OCI-LY7 (cell line): ENCODE results near the gene NWD2. TPM values are rescaled to one million over a fixed set of nuclear protein-coding genes. Genes with fewer than 3 reads are reported as not detected.

Experiments
- BruUV-seq: library from RNA; stranded (reverse); fragments of 400-500 nt; replicated peaks from 2 replicates; lab custom pipeline; 2021; lab: Mats Ljungman, UMichigan
- CTCF ChIA-PET: fragments of 300-600 bp; sonication (Branson Sonifier 250); formaldehyde crosslinking; loops from one replicate; lab custom pipeline; 2022; ENCODE audit warnings: antibody characterized with exemption; ENCODE audit not compliant: unreplicated experiment; lab: Charles Lee
- POLR2A ChIA-PET: fragments of 300-600 bp; sonication (Branson Sonifier 250); formaldehyde crosslinking; loops from one replicate; lab custom pipeline; 2022; ENCODE audit warnings: antibody characterized with exemption; lab: Charles Lee
- DNase-seq: peaks from one replicate; pipeline ENCODE4 v3.0.0-alpha.2; 2015; ENCODE audit warnings: low spot score
- H2AFZ ChIP-seq: fragments of 200-600 bp; sonication (generic), shearing (Covaris generic); 2 replicates; pipeline ENCODE4 v1.6.1; 2014; ENCODE audit warnings: mild to moderate bottlenecking, antibody characterized with exemption, low read length, moderate library complexity
- H3K27ac ChIP-seq: fragments of 200-600 bp; sonication (generic); 2 replicates; pipeline ENCODE4 v1.5.1; 2014; ENCODE audit warnings: mixed run types, low read depth, mild to moderate bottlenecking, moderate library complexity, low read length, inconsistent platforms; ENCODE audit not compliant: poor library complexity, severe bottlenecking
- H3K36me3 ChIP-seq: fragments of 200-600 bp; sonication (generic); 2 replicates; pipeline ENCODE4 v1.6.1; 2014; ENCODE audit warnings: mild to moderate bottlenecking, antibody characterized with exemption, low read length, moderate library complexity, mixed read lengths; ENCODE audit not compliant: insufficient read depth
- H3K4me1 ChIP-seq: fragments of 200-600 bp; sonication (generic); 2 replicates; pipeline ENCODE4 v1.5.1; 2014; ENCODE audit warnings: mild to moderate bottlenecking, low read length; ENCODE audit not compliant: insufficient read depth, poor library complexity, severe bottlenecking
- H3K4me2 ChIP-seq: fragments of 200-600 bp; sonication (generic); 2 replicates; pipeline ENCODE4 v1.6.1; 2014; ENCODE audit warnings: mild to moderate bottlenecking, low read length
- H3K4me3 ChIP-seq: fragments of 200-600 bp; sonication (generic); 2 replicates; pipeline ENCODE4 v1.5.1; 2014; ENCODE audit warnings: mild to moderate bottlenecking, low read depth, low read length; ENCODE audit not compliant: poor library complexity, severe bottlenecking
- H3K79me2 ChIP-seq: fragments of 200-600 bp; sonication (generic); 2 replicates; pipeline ENCODE4 v1.6.1; 2016; ENCODE audit warnings: low read depth, mild to moderate bottlenecking, low read length, moderate library complexity, mixed read lengths; ENCODE audit not compliant: insufficient read depth
- H3K9me2 ChIP-seq: fragments of 200-600 bp; sonication (generic); 2 replicates; pipeline ENCODE4 v1.6.1; 2016; ENCODE audit warnings: mild to moderate bottlenecking, low read length, mixed read lengths; ENCODE audit not compliant: insufficient read depth
- H3K9me3 ChIP-seq: fragments of 200-600 bp; sonication (generic); 2 replicates; pipeline ENCODE4 v1.6.1; 2014; ENCODE audit warnings: mild to moderate bottlenecking, mixed run types, low read length, mixed read lengths
- H4K20me1 ChIP-seq: fragments of 200-600 bp; sonication (generic); 2 replicates; pipeline ENCODE4 v1.6.1; 2014; ENCODE audit warnings: mild to moderate bottlenecking, antibody characterized with exemption, low read length, moderate library complexity, mixed read lengths; ENCODE audit not compliant: insufficient read depth
- EZH2phosphoT487 ChIP-seq: fragments of 200-600 bp; sonication (generic); IDR thresholded peaks from 2 replicates; pipeline ENCODE4 v1.6.1; 2018; ENCODE audit warnings: low read depth, borderline replicate concordance, mild to moderate bottlenecking, mixed run types, antibody characterized with exemption, low read length, moderate library complexity, mixed read lengths
- intact Hi-C: fragments of 100-400 bp; cut with micrococcal nuclease; formaldehyde crosslinking; loops from one replicate; pipeline ENCODE4 v1.10.0; 2022; ENCODE audit not compliant: unreplicated experiment
- total RNA-seq, 2 experiments: library from RNA; depleted of rRNA in 1 of 2; stranded (reverse); fragments of >200 nt in 1 of 2; shearing (Covaris generic) in 1 of 2; gene quantifications; 2 replicates each; pipeline ENCODE4 v1.2.3, GENCODE V29; 2014 to 2022
- TF ChIP-seq, protein P1 (sequence below): fragments of 200-600 bp; sonication (generic); conservative IDR thresholded peaks from 2 replicates; pipeline ENCODE4 v1.5.1; 2014; ENCODE audit warnings: mild to moderate bottlenecking, antibody characterized with exemption, low read length, moderate library complexity, mixed read lengths

Gene NWD2
- total RNA-seq, 2 experiments from 2014 or later: not detected

GRCh38 chr4:37279894-37280592, 35.5 kb downstream of the NWD2 start:
- POLR2A ChIA-PET: interaction anchor here (1.0 kb wide), 1 partner anchor 9 kb away, joined by 3 read pairs; no protein-coding TSS in a partner anchor
- DNase-seq: no peak
- H3K9me3 ChIP-seq: no peaks in the 10 kb centered on the region
- BruUV-seq: no TSS peak
- no peaks in the 10 kb centered on the region for H3K4me1 ChIP-seq
- intact Hi-C loops: no loop called here
- no peak overlapping the region for H3K4me3 ChIP-seq
- H3K79me2 ChIP-seq: no peaks in the 10 kb centered on the region
- CTCF ChIA-PET: no interaction called here
- H3K9me2 ChIP-seq: no peaks in the 10 kb centered on the region
- no peaks in the 10 kb centered on the region for H3K36me3 ChIP-seq
- no peak overlapping the region for H3K4me2 ChIP-seq
- H3K27ac ChIP-seq: no peak overlapping the region
- H2AFZ ChIP-seq: no peak overlapping the region
- H4K20me1 ChIP-seq: no peaks in the 10 kb centered on the region
- no peak for TF ChIP-seq EZH2phosphoT487
- TF ChIP-seq, protein P1, sequence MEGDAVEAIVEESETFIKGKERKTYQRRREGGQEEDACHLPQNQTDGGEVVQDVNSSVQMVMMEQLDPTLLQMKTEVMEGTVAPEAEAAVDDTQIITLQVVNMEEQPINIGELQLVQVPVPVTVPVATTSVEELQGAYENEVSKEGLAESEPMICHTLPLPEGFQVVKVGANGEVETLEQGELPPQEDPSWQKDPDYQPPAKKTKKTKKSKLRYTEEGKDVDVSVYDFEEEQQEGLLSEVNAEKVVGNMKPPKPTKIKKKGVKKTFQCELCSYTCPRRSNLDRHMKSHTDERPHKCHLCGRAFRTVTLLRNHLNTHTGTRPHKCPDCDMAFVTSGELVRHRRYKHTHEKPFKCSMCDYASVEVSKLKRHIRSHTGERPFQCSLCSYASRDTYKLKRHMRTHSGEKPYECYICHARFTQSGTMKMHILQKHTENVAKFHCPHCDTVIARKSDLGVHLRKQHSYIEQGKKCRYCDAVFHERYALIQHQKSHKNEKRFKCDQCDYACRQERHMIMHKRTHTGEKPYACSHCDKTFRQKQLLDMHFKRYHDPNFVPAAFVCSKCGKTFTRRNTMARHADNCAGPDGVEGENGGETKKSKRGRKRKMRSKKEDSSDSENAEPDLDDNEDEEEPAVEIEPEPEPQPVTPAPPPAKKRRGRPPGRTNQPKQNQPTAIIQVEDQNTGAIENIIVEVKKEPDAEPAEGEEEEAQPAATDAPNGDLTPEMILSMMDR: no peak

DNA sequence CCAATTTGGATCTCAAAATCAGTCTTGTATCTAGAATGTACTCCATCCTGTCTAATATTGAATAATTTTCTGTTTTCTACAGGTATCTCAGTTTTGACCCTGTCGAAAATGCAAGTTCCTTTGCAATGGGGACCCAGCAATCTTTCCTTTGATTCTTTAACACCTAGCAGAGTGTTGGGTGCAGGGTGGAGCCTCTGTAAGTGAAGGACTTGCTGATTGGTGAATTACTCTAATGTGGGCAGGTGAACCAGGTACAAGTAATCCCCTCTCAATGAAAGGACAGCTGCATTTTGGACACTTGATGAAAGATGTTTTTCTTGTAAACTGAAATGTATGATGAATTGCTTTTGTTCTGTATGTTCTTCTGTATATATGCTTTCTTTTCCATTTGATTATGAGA, 54.9 kb downstream of the NWD2 start:
- H3K9me3 ChIP-seq: no peaks in the 10 kb centered on the region
- no peaks in the 10 kb centered on the region for H4K20me1 ChIP-seq
- H3K4me1 ChIP-seq: no peaks in the 10 kb centered on the region
- no peak overlapping the region for H2AFZ ChIP-seq
- no peaks in the 10 kb centered on the region for H3K36me3 ChIP-seq
- H3K27ac ChIP-seq: no peak overlapping the region
- ChIA-PET CTCF (no interaction called here), POLR2A (no interaction called here)
- intact Hi-C loops: no loop called here
- no peak overlapping the region for H3K4me2 ChIP-seq
- H3K79me2 ChIP-seq: no peaks in the 10 kb centered on the region
- DNase-seq: no peak
- BruUV-seq: no TSS peak
- TF ChIP-seq, protein P1: no peak
- no peak for TF ChIP-seq EZH2phosphoT487
- H3K9me2 ChIP-seq: no peaks in the 10 kb centered on the region
- H3K4me3 ChIP-seq: no peak overlapping the region

- Histone ChIP-seq H3K36me3 (no peaks in the 10 kb centered on the region), H3K9me3 (no peaks in the 10 kb centered on the region), H4K20me1 (no peaks in the 10 kb centered on the region), H3K4me1 (no peaks in the 10 kb centered on the region), H3K79me2 (no peaks in the 10 kb centered on the region), H3K4me2 (no peak overlapping the region), H2AFZ (no peak overlapping the region), H3K9me2 (no peaks in the 10 kb centered on the region), H3K4me3 (no peak overlapping the region), H3K27ac (no peak overlapping the region)
- no peak for DNase-seq
- BruUV-seq: no TSS peak
- ChIA-PET POLR2A (no interaction called here), CTCF (no interaction called here)
- TF ChIP-seq, protein P1: no peak
- no peak for TF ChIP-seq EZH2phosphoT487
- intact Hi-C loops: no loop called here
Measured at GRCh38 chr4:37304612-37305011, 60.1 kb downstream of the NWD2 start.
